Measurements from ENCODE around the gene CBARP.

- no peak for TF ChIP-seq CEBPB (IDR thresholded peaks at IDR 0.05; ENCODE audit: low read depth, low read length)
- no peak for TF ChIP-seq BHLHE40 (IDR thresholded peaks at IDR 0.05; ENCODE audit: low read depth, low read length)
- no peak for TF ChIP-seq CTCF (conservative IDR thresholded peaks at IDR 0.05; ENCODE audit: low read depth, low read length)
- TF ChIP-seq RFX5 (IDR thresholded peaks at IDR 0.05; ENCODE audit: low read depth, low read length): no peak
- no peak for TF ChIP-seq MAZ (IDR thresholded peaks at IDR 0.05; ENCODE audit: borderline replicate concordance, low read depth, low read length)
- TF ChIP-seq POLR2A (IDR thresholded peaks at IDR 0.05; ENCODE audit: low read depth, low read length): no peak
- no peak for TF ChIP-seq FOS (IDR thresholded peaks at IDR 0.05; ENCODE audit: low read depth, low read length)
- TF ChIP-seq MAFK (IDR thresholded peaks at IDR 0.05; ENCODE audit: low read depth, low read length): no peak
- no peak for TF ChIP-seq RCOR1 (IDR thresholded peaks at IDR 0.05; ENCODE audit: insufficient replicate concordance, low read length)
These were observed 36.5 kb upstream of the CBARP start for GRCh38 chr19:1274081-1274851.
